Activated T-cell treated with anti-CD3 and anti-CD28 coated beads for 4 hours (primary cell): ENCODE data around the gene RESP18.
"Not testable (repeated sequence)": the region's sequence is repeated elsewhere in the genome, so short reads cannot be mapped to it uniquely, and the experiment has no call there.

Experiments
- DNase-seq: peaks from one replicate; pipeline ENCODE4 v3.0.0-alpha.2; 2020

The RESP18 gene

GRCh38 chr2:219325136-219325535, 7.4 kb downstream of the RESP18 start:
- no peak for DNase-seq

- DNase-seq: no peak
Measured at GRCh38 chr2:219323434-219323833, 9.1 kb downstream of the RESP18 start.

GRCh38 chr2:219314804-219315468, 17.6 kb downstream of the RESP18 start:
- no peak for DNase-seq

- not testable (repeated sequence) for DNase-seq
Measured at GRCh38 chr2:219312683-219313263, 19.8 kb downstream of the RESP18 start.

GRCh38 chr2:219309278-219309677, 23.3 kb downstream of the RESP18 start, which contains the start of gene PTPRN:
PTPRN (minus strand) TSS chr2:219309401; CDS start chr2:219309332, 69 bp downstream.
- no peak for DNase-seq

- DNase-seq: peak; percentile 43
Measured at GRCh38 chr2:219308142-219309101, 24.1 kb downstream of the RESP18 start.

GRCh38 chr2:219306047-219306446, 26.5 kb downstream of the RESP18 start:
- no peak for DNase-seq

- DNase-seq: no peak
Measured at GRCh38 chr2:219304223-219304622, 28.3 kb downstream of the RESP18 start.

GRCh38 chr2:219302412-219302968, 30.1 kb downstream of the RESP18 start:
- DNase-seq: no peak

GRCh38 chr2:219300022-219300421, 32.5 kb downstream of the RESP18 start:
- DNase-seq: no peak

- no peak for DNase-seq
Measured at GRCh38 chr2:219299372-219299760, 33.2 kb downstream of the RESP18 start.

- peak; percentile 91 for DNase-seq
Measured at GRCh38 chr2:219298759-219299371, 33.7 kb downstream of the RESP18 start.

GRCh38 chr2:219297766-219298456, 34.6 kb downstream of the RESP18 start:
- no peak for DNase-seq

- no peak for DNase-seq
Measured at GRCh38 chr2:219296631-219297391, 35.7 kb downstream of the RESP18 start.

- DNase-seq: no peak
Measured at GRCh38 chr2:219296142-219296541, 36.4 kb downstream of the RESP18 start.

- peak; percentile 83 for DNase-seq
Measured at GRCh38 chr2:219294356-219295351, 37.9 kb downstream of the RESP18 start.

- DNase-seq: no peak
Measured at GRCh38 chr2:219293736-219294231, 38.8 kb downstream of the RESP18 start.

GRCh38 chr2:219292616-219293015, 39.9 kb downstream of the RESP18 start:
- no peak for DNase-seq

- DNase-seq: no peak
Measured at GRCh38 chr2:219291910-219292490, 40.5 kb downstream of the RESP18 start.
